Measurements from ENCODE around the gene ABCB9.

DNA sequence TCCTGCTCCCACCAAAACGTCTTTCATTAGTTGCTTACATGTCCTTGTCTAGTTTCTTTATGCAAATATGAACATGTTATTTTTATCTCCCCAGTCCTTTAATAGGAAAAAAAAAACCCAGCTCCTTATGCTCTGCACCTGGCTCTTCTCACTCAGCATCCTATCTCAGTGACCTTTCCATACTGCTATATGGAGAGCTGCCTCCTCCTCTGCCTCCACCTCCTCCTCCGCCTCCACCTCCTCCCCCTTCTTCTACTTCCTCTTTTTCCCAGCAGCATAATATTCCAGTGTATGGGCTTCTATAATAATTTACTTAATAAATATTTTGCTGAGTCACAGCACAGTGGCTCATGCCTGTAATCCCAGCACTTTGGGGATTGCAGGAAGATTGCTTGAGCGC, 31.5 kb downstream of the ABCB9 start:
- no peak for TF ChIP-seq EZH2 (IDR thresholded peaks at IDR 0.05)
- TF ChIP-seq, protein P1, sequence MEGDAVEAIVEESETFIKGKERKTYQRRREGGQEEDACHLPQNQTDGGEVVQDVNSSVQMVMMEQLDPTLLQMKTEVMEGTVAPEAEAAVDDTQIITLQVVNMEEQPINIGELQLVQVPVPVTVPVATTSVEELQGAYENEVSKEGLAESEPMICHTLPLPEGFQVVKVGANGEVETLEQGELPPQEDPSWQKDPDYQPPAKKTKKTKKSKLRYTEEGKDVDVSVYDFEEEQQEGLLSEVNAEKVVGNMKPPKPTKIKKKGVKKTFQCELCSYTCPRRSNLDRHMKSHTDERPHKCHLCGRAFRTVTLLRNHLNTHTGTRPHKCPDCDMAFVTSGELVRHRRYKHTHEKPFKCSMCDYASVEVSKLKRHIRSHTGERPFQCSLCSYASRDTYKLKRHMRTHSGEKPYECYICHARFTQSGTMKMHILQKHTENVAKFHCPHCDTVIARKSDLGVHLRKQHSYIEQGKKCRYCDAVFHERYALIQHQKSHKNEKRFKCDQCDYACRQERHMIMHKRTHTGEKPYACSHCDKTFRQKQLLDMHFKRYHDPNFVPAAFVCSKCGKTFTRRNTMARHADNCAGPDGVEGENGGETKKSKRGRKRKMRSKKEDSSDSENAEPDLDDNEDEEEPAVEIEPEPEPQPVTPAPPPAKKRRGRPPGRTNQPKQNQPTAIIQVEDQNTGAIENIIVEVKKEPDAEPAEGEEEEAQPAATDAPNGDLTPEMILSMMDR (IDR thresholded peaks at IDR 0.05): no peak

Data from neural progenitor cell (in vitro differentiated cells).